ENCODE measurements around the gene BPIFB6.

BPIFB6 gene, protein sequence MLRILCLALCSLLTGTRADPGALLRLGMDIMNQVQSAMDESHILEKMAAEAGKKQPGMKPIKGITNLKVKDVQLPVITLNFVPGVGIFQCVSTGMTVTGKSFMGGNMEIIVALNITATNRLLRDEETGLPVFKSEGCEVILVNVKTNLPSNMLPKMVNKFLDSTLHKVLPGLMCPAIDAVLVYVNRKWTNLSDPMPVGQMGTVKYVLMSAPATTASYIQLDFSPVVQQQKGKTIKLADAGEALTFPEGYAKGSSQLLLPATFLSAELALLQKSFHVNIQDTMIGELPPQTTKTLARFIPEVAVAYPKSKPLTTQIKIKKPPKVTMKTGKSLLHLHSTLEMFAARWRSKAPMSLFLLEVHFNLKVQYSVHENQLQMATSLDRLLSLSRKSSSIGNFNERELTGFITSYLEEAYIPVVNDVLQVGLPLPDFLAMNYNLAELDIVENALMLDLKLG

GRCh38 chr20:33031531-33031930, at the start of gene BPIFB6:
BPIFB6 (plus strand) TSS chr20:33031648; CDS start chr20:33031648, 0 bp downstream.
- Histone ChIP-seq H3K4me1 (ENCODE audit: control insufficient read depth, low read depth, low read length) (no peaks in the 10 kb centered on the region), H3K27me3 (ENCODE audit: control insufficient read depth, insufficient read depth, low read length) (no peaks in the 10 kb centered on the region), H3K9me3 (ENCODE audit: control insufficient read depth, low read depth, low read length) (no peaks in the 10 kb centered on the region), H3K4me3 (ENCODE audit: low read length) (no peak within 1 kb of the TSS), H3K27ac (ENCODE audit: low read length) (no peak within 1 kb of the TSS), H3K36me3 (ENCODE audit: control insufficient read depth, low read depth, low read length) (no peaks in the 10 kb centered on the region), H3K9ac (ENCODE audit: low read length) (no peak within 1 kb of the TSS)

DNA sequence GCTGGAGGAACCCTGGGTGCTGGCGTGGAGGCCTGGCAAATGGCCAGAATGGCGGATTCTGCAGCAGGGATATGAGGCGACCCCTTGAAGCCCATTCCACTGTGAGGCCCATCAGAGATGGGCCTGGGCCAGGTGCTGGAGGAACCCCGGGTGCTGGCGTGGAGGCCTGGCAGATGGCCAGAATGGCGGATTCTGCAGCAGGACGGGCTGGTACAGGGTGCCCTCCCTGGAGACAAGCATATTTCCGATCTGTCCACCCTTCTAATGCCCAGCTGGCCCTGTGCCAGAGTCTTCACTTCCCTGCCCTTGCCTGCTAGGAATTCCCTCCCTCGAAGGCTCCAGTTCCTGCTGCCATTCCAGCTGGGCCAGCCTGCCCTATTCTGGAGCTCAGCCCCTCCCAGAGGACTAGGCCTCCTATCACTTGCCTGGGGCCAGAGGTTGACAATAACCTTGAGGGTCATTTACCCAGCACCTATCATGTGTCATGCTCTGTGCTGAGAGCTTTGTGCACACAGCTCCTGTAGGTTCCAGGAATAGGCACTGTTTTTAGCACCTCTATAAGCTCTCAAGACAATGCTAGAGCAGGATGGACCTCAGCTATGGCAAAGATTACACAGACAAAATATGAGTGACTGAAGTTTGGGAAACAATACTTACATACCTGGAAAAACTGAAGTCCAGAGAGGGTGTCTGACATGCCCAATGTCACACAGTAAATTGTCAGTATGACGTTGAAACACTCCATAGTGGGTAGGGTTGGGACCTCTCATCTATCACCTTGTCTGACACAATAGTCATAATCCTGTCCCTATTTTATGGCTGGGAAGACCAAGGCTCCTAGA, 48.6 kb upstream of the BPIFB6 start:
- H3K36me3 ChIP-seq (ENCODE audit: control insufficient read depth, low read depth, low read length): no peaks in the 10 kb centered on the region
- H3K4me3 ChIP-seq (ENCODE audit: low read length): no peak overlapping the region
- H3K9me3 ChIP-seq (ENCODE audit: control insufficient read depth, low read depth, low read length): no peaks in the 10 kb centered on the region
- no peak overlapping the region for H3K27ac ChIP-seq (ENCODE audit: low read length)
- no peak overlapping the region for H3K9ac ChIP-seq (ENCODE audit: low read length)
- H3K27me3 ChIP-seq (ENCODE audit: control insufficient read depth, insufficient read depth, low read length): no peaks in the 10 kb centered on the region
- no peaks in the 10 kb centered on the region for H3K4me1 ChIP-seq (ENCODE audit: control insufficient read depth, low read depth, low read length)

DNA sequence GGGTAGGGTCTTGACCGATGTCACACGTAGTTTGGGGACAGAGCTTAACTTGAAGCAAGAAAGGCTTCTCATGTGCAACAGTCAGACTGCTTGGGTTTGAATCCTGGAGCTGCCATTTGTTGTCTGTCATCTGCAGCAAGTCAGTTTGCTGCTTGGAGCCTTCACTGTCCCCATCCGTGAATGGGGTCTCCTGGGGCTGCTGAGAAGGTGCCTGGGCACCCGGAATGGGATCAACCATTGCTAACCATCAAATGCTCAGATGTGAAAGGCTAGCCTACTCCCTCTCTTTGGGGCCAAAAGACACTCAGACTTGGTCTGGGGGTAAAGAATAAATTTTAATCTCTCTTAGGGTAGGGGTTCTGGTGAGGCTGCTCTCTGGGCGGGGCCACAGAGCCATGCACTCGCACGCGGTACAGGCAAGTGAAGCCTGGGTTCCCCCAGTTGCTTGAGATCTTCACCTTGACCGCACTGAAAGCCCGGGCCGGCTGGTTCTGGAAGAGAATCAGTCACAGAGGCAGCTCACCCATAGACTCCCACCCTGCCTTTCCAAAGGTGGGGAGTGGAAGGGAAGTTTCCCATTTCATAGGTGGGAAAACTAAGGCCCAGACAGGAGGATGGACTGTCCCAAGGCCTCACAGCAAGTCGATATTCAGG, 47.9 kb upstream of the BPIFB6 start:
- Histone ChIP-seq H3K4me1 (ENCODE audit: control insufficient read depth, low read depth, low read length) (no peaks in the 10 kb centered on the region), H3K9ac (ENCODE audit: low read length) (no peak overlapping the region), H3K27me3 (ENCODE audit: control insufficient read depth, insufficient read depth, low read length) (no peaks in the 10 kb centered on the region), H3K9me3 (ENCODE audit: control insufficient read depth, low read depth, low read length) (no peaks in the 10 kb centered on the region), H3K36me3 (ENCODE audit: control insufficient read depth, low read depth, low read length) (no peaks in the 10 kb centered on the region), H3K4me3 (ENCODE audit: low read length) (no peak overlapping the region), H3K27ac (ENCODE audit: low read length) (no peak overlapping the region)

- Histone ChIP-seq H3K27me3 (ENCODE audit: control insufficient read depth, insufficient read depth, low read length) (no peaks in the 10 kb centered on the region), H3K9ac (ENCODE audit: low read length) (no peak overlapping the region), H3K36me3 (ENCODE audit: control insufficient read depth, low read depth, low read length) (no peaks in the 10 kb centered on the region), H3K9me3 (ENCODE audit: control insufficient read depth, low read depth, low read length) (no peaks in the 10 kb centered on the region), H3K27ac (ENCODE audit: low read length) (no peak overlapping the region), H3K4me3 (ENCODE audit: low read length) (no peak overlapping the region), H3K4me1 (ENCODE audit: control insufficient read depth, low read depth, low read length) (no peaks in the 10 kb centered on the region)
Measured at GRCh38 chr20:32984196-32984595, 47.3 kb upstream of the BPIFB6 start.

- no peaks in the 10 kb centered on the region for H3K27me3 ChIP-seq (ENCODE audit: control insufficient read depth, insufficient read depth, low read length)
- no peak overlapping the region for H3K27ac ChIP-seq (ENCODE audit: low read length)
- no peaks in the 10 kb centered on the region for H3K9me3 ChIP-seq (ENCODE audit: control insufficient read depth, low read depth, low read length)
- no peaks in the 10 kb centered on the region for H3K36me3 ChIP-seq (ENCODE audit: control insufficient read depth, low read depth, low read length)
- H3K4me1 ChIP-seq (ENCODE audit: control insufficient read depth, low read depth, low read length): no peaks in the 10 kb centered on the region
- no peak overlapping the region for H3K9ac ChIP-seq (ENCODE audit: low read length)
- no peak overlapping the region for H3K4me3 ChIP-seq (ENCODE audit: low read length)
Measured at GRCh38 chr20:32984631-32985354, 46.7 kb upstream of the BPIFB6 start.

- Histone ChIP-seq H3K27ac (ENCODE audit: low read length) (no peak overlapping the region), H3K4me3 (ENCODE audit: low read length) (no peak overlapping the region), H3K4me1 (ENCODE audit: control insufficient read depth, low read depth, low read length) (no peaks in the 10 kb centered on the region)
Measured at GRCh38 chr20:32985596-32985995, 45.9 kb upstream of the BPIFB6 start.

GRCh38 chr20:32986331-32986966, 45.0 kb upstream of the BPIFB6 start:
- H3K36me3 ChIP-seq (ENCODE audit: control insufficient read depth, low read depth, low read length): no peaks in the 10 kb centered on the region
- no peaks in the 10 kb centered on the region for H3K27me3 ChIP-seq (ENCODE audit: control insufficient read depth, insufficient read depth, low read length)
- no peaks in the 10 kb centered on the region for H3K4me1 ChIP-seq (ENCODE audit: control insufficient read depth, low read depth, low read length)
- H3K9ac ChIP-seq (ENCODE audit: low read length): no peak overlapping the region
- H3K27ac ChIP-seq (ENCODE audit: low read length): no peak overlapping the region
- no peak overlapping the region for H3K4me3 ChIP-seq (ENCODE audit: low read length)
- no peaks in the 10 kb centered on the region for H3K9me3 ChIP-seq (ENCODE audit: control insufficient read depth, low read depth, low read length)

More at GRCh38 chr20:32985596-32985995, 45.9 kb upstream of the BPIFB6 start:
- no peak overlapping the region for H3K9ac ChIP-seq (ENCODE audit: low read length)
- H3K27me3 ChIP-seq (ENCODE audit: control insufficient read depth, insufficient read depth, low read length): no peaks in the 10 kb centered on the region
- no peaks in the 10 kb centered on the region for H3K9me3 ChIP-seq (ENCODE audit: control insufficient read depth, low read depth, low read length)
- H3K36me3 ChIP-seq (ENCODE audit: control insufficient read depth, low read depth, low read length): no peaks in the 10 kb centered on the region

DNA sequence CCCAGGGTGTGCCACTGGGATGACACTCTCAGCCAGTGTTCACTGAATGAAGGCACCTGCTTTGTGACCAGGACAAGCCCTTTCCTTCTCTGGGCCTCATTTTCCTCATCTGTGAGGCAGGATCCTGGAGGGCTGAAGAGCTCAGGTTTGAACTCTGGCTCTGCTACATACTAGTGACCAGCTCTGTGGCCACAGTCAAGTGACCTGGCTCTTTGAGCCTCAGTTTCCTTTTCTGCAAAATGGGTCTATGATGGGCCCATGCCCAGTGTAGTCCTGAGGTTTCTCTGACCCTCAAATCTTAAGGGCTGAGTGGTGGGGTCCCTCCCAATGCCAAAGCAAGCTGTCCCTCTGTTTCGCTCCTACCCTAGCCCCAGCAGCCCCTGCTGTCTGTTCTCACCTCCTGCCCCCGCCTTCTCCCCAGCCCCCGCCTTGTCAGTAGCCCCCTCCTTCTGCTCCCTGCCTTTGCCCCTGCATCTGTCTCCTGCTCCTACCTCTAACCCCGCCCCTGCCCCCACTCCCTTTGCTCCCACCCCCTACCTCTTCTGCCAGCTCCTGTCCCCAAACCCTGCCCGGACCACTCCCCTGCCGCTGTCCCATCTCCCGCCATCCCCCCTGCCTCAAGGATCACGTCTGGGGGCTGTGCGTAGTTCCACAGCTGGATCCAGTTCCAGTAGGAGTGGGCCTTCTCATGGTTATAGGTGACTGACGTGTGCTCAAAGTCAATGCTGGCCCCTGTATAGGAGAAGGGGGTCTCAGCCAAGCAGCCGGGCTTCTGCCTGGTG, 44.2 kb upstream of the BPIFB6 start:
- Histone ChIP-seq H3K9ac (ENCODE audit: low read length) (no peak overlapping the region), H3K36me3 (ENCODE audit: control insufficient read depth, low read depth, low read length) (no peaks in the 10 kb centered on the region), H3K9me3 (ENCODE audit: control insufficient read depth, low read depth, low read length) (no peaks in the 10 kb centered on the region), H3K27ac (ENCODE audit: low read length) (no peak overlapping the region), H3K4me1 (ENCODE audit: control insufficient read depth, low read depth, low read length) (no peaks in the 10 kb centered on the region), H3K4me3 (ENCODE audit: low read length) (no peak overlapping the region), H3K27me3 (ENCODE audit: control insufficient read depth, insufficient read depth, low read length) (no peaks in the 10 kb centered on the region)

GRCh38 chr20:32988008-32988407, 43.4 kb upstream of the BPIFB6 start:
- H3K9me3 ChIP-seq (ENCODE audit: control insufficient read depth, low read depth, low read length): no peaks in the 10 kb centered on the region
- H3K36me3 ChIP-seq (ENCODE audit: control insufficient read depth, low read depth, low read length): no peaks in the 10 kb centered on the region
- no peak overlapping the region for H3K4me3 ChIP-seq (ENCODE audit: low read length)
- no peak overlapping the region for H3K9ac ChIP-seq (ENCODE audit: low read length)
- no peaks in the 10 kb centered on the region for H3K4me1 ChIP-seq (ENCODE audit: control insufficient read depth, low read depth, low read length)
- H3K27ac ChIP-seq (ENCODE audit: low read length): no peak overlapping the region
- no peaks in the 10 kb centered on the region for H3K27me3 ChIP-seq (ENCODE audit: control insufficient read depth, insufficient read depth, low read length)

DNA sequence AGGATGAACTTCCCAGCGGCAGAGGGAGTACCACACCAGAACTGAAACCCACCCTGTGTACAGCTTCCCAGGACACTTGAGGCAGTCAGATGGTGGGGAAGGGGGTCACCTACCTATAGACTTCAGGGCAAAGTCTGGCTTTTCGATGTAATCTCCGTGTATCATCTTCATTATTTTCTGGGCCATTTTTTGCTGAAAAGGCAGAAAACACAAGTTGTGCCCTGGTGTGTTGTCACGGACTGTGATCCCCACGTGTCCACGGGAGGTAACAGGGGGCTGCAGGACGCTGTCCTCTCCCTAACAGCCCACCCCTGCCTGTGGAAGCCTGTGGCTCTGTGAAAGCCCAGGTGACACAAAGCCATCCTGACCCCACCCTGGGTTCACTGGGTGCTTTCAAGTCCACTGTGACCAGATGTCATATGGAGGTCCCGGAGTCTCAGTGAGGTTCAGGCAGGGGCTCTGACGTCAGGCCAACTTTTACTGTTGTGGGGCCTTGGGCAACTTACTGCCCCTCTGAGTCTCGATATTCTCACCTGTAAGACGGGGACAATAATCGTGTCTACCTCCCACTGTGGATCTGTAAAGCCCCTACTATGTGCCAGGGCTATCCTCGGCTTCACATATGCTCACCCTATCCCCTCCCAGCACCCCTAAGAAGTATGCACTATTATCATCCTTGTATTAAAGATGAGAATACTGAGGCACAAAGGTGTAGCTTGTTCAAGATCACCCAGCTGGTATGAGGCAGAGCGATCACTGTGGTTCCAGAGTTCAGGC, 41.8 kb upstream of the BPIFB6 start:
- no peak overlapping the region for H3K9ac ChIP-seq (ENCODE audit: low read length)
- no peaks in the 10 kb centered on the region for H3K4me1 ChIP-seq (ENCODE audit: control insufficient read depth, low read depth, low read length)
- H3K36me3 ChIP-seq (ENCODE audit: control insufficient read depth, low read depth, low read length): no peaks in the 10 kb centered on the region
- no peaks in the 10 kb centered on the region for H3K9me3 ChIP-seq (ENCODE audit: control insufficient read depth, low read depth, low read length)
- H3K27me3 ChIP-seq (ENCODE audit: control insufficient read depth, insufficient read depth, low read length): no peaks in the 10 kb centered on the region
- no peak overlapping the region for H3K4me3 ChIP-seq (ENCODE audit: low read length)
- H3K27ac ChIP-seq (ENCODE audit: low read length): no peak overlapping the region
